Iris pigment epithelial cell (primary cell): ENCODE results near the gene EXOC2.

Source experiments
- DNase-seq: peaks from one replicate; pipeline ENCODE4 v3.0.0-alpha.2; 2011; ENCODE audit warnings: low read depth

Gene EXOC2

GRCh38 chr6:692858-693722 is at the start of gene EXOC2:
EXOC2 (minus strand) TSS chr6:693139; CDS start chr6:637818, 55,321 bp downstream.
- DNase-seq: peak; percentile 86

- DNase-seq: no peak
These were observed 48.7 kb upstream of the EXOC2 start for GRCh38 chr6:741410-742339.

- no peak for DNase-seq
These were observed 43.9 kb upstream of the EXOC2 start for GRCh38 chr6:736657-737446.

GRCh38 chr6:733431-734219 is 40.7 kb upstream of the EXOC2 start:
- DNase-seq: no peak

- no peak for DNase-seq
These were observed 39.0 kb upstream of the EXOC2 start for GRCh38 chr6:731924-732323.

GRCh38 chr6:729606-730320 is 36.8 kb upstream of the EXOC2 start:
- DNase-seq: no peak

GRCh38 chr6:727856-728255 is 34.9 kb upstream of the EXOC2 start:
- DNase-seq: no peak

GRCh38 chr6:723540-723939 is 30.6 kb upstream of the EXOC2 start:
- no peak for DNase-seq

- DNase-seq: peak; percentile 72
These were observed 29.7 kb upstream of the EXOC2 start for GRCh38 chr6:722608-723007.

- peak; percentile 89 for DNase-seq
These were observed 29.2 kb upstream of the EXOC2 start for GRCh38 chr6:722077-722524.

GRCh38 chr6:718345-718744 is 25.4 kb upstream of the EXOC2 start:
- no peak for DNase-seq

- DNase-seq: no peak
These were observed 24.2 kb upstream of the EXOC2 start for GRCh38 chr6:717135-717534.

GRCh38 chr6:715709-716491 is 23.0 kb upstream of the EXOC2 start:
- DNase-seq: no peak

- no peak for DNase-seq
These were observed 21.2 kb upstream of the EXOC2 start for GRCh38 chr6:714100-714499.

- no peak for DNase-seq
These were observed 20.4 kb upstream of the EXOC2 start for GRCh38 chr6:713351-713750.

- no peak for DNase-seq
These were observed 19.9 kb upstream of the EXOC2 start for GRCh38 chr6:712805-713204.

GRCh38 chr6:711925-712324 is 19.0 kb upstream of the EXOC2 start:
- no peak for DNase-seq

- peak; percentile 88 for DNase-seq
These were observed 17.9 kb upstream of the EXOC2 start for GRCh38 chr6:710601-711571.
